ENCODE measurements around the gene ZRANB3.

- TF ChIP-seq CTCF (optimal IDR thresholded peaks at IDR 0.05 in 1 of 3, IDR thresholded peaks at IDR 0.05 in 1 of 3, conservative IDR thresholded peaks at IDR 0.05 in 1 of 3; ENCODE audit: extremely low read depth in 1 of 3, insufficient read depth in 2 of 3, low read length in 3 of 3), result no peak
- no peak for TF ChIP-seq EZH2 (IDR thresholded peaks at IDR 0.05; ENCODE audit: low read length)
These were observed 157.3 kb downstream of the ZRANB3 start for GRCh38 chr2:135373702-135374101.
